Hepatocyte (in vitro differentiated cells): ENCODE data around the gene ADCY9.

Experiments used
- CTCF ChIP-seq: fragments of 200-600 bp; sonication (generic); IDR thresholded peaks from 2 replicates; pipeline ENCODE4 v1.5.1; 2016; ENCODE audit warnings: antibody characterized with exemption, mild to moderate bottlenecking; ENCODE audit not compliant: poor library complexity
- EZH2 ChIP-seq: fragments of 200-600 bp; sonication (generic); IDR thresholded peaks from 2 replicates; pipeline ENCODE4 v1.6.1; 2016; ENCODE audit warnings: antibody characterized with exemption, mild to moderate bottlenecking, borderline replicate concordance

- TF ChIP-seq EZH2 (no peak), CTCF (no peak)
These were observed 127.4 kb downstream of the ADCY9 start for GRCh38 chr16:3988824-3989223.
